GM21381 (cell line): Measurements from ENCODE around the gene DUSP8.

Experiments
- ATAC-seq: cut with Tn5 transposase; IDR thresholded peaks from one replicate; pipeline ENCODE4 v1.9.1; 2021; ENCODE audit warnings: mild to moderate bottlenecking, moderate library complexity; ENCODE audit not compliant: unreplicated experiment

The DUSP8 gene

GRCh38 chr11:1554981-1555712, 16.9 kb downstream of the DUSP8 start:
- no peak for ATAC-seq

GRCh38 chr11:1553808-1554594, 18.1 kb downstream of the DUSP8 start:
- no peak for ATAC-seq

- ATAC-seq, result no peak
Observed at GRCh38 chr11:1549338-1550330, 22.4 kb downstream of the DUSP8 start.

- ATAC-seq, result no peak
Observed at GRCh38 chr11:1548221-1549070, 23.6 kb downstream of the DUSP8 start.

- ATAC-seq, result no peak
Observed at GRCh38 chr11:1547467-1548098, 24.5 kb downstream of the DUSP8 start.

- no peak for ATAC-seq
Observed at GRCh38 chr11:1546536-1547466, 25.3 kb downstream of the DUSP8 start.

GRCh38 chr11:1546077-1546535, 26.0 kb downstream of the DUSP8 start:
- no peak for ATAC-seq

GRCh38 chr11:1545432-1545831, 26.6 kb downstream of the DUSP8 start:
- ATAC-seq, result no peak

- no peak for ATAC-seq
Observed at GRCh38 chr11:1544536-1544935, 27.5 kb downstream of the DUSP8 start.

- no peak for ATAC-seq
Observed at GRCh38 chr11:1543606-1544263, 28.3 kb downstream of the DUSP8 start.

- no peak for ATAC-seq
Observed at GRCh38 chr11:1542267-1542666, 29.8 kb downstream of the DUSP8 start.

GRCh38 chr11:1541474-1542204, 30.4 kb downstream of the DUSP8 start:
- no peak for ATAC-seq

GRCh38 chr11:1540074-1540473, 32.0 kb downstream of the DUSP8 start:
- no peak for ATAC-seq

- no peak for ATAC-seq
Observed at GRCh38 chr11:1538153-1538552, 33.9 kb downstream of the DUSP8 start.

- ATAC-seq, result no peak
Observed at GRCh38 chr11:1536065-1536843, 35.8 kb downstream of the DUSP8 start.

- no peak for ATAC-seq
Observed at GRCh38 chr11:1534682-1535081, 37.4 kb downstream of the DUSP8 start.

GRCh38 chr11:1534171-1534570, 37.9 kb downstream of the DUSP8 start:
- ATAC-seq, result no peak
